ENCODE data around the gene QARS1. TPM values are rescaled to one million over a fixed set of nuclear protein-coding genes. Genes with fewer than 3 reads are reported as not detected.

QARS1 gene
- total RNA-seq, 1 donor from 2014 or later: 179 TPM

- no peak for DNase-seq (ENCODE audit: low spot score in 2 of 2)
- FAIRE-seq: no peak
These were observed 16.7 kb upstream of the QARS1 start for GRCh38 chr3:49121132-49121736.

DNA sequence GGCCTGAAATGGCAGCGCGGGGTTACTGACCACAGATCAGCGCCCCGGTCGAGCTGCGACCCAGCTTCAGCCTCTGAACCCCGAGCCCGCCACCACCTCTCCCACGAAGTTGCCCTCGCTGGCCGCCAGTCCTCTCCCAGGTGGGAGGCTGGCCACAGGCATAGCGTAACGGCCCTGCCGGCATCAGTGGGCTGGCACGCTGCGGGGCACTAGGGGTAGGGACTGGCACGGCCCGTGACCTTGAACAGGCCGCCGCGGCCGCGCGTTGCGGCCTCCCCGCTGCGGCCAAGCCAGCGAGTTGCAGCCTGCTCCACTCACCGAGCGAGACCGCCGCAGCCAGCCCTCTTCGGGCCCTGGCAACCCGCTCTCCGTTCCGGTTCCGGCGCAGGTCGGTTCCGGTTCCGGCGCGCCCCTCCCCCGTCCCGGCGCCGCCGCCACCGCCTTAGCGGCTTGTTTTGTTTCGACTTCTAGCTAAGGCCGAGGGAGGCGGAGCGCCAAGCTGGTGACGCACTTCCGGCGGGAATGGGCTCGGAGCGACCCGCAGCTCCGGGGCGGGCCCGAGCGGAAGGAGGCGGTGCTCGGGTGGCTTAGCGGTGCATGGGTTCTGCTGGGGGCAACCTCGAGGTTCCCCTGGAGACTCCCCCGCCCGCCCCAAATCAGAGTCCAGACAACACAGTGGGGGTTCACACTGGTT, 16.0 kb upstream of the QARS1 start, which contains the start of gene USP19:
Gene USP19 (minus strand): TSS at position 386 of the 694 bp plus-strand sequence. CDS start 1,678 bp downstream, outside the sequence.
- DNase-seq (ENCODE audit: low spot score in 2 of 2) (peak; percentile 96 to 99), FAIRE-seq (peak; percentile 23)

GRCh38 chr3:49120096-49120437, 15.5 kb upstream of the QARS1 start:
- FAIRE-seq: no peak
- DNase-seq (ENCODE audit: low spot score in 2 of 2): no peak

GRCh38 chr3:49119439-49119838, 14.9 kb upstream of the QARS1 start:
- FAIRE-seq (no peak), DNase-seq (ENCODE audit: low spot score in 2 of 2) (no peak)

DNA sequence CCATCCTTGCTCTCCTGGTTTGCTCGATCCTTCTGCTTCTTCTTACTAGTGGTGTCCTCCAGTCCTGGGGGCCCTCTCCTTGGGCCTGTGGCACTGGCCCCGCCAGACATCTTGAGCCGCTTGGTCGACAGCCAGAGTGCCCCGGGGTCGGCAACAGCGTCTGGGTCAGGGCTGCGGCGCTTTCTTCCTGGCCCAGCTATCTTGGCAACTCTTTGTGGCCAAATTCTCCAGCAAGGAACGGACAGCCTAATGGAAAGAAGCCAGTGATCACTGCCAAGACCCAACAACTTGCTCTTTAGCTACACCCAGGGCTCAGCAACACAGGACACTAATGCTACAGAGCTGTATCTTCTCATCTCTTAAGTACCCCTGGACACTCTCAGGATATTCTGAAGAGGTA, 14.5 kb upstream of the QARS1 start:
- FAIRE-seq (no peak), DNase-seq (ENCODE audit: low spot score in 2 of 2) (no peak)

- DNase-seq (ENCODE audit: low spot score in 2 of 2) (no peak), FAIRE-seq (no peak)
These were observed 7.7 kb upstream of the QARS1 start for GRCh38 chr3:49112262-49112661.

- no peak for FAIRE-seq
- DNase-seq (ENCODE audit: low spot score in 2 of 2): no peak
These were observed 6.8 kb upstream of the QARS1 start for GRCh38 chr3:49111347-49111746.

GRCh38 chr3:49110780-49111179, 6.2 kb upstream of the QARS1 start:
- DNase-seq (ENCODE audit: low spot score in 2 of 2) (no peak), FAIRE-seq (no peak)

DNA sequence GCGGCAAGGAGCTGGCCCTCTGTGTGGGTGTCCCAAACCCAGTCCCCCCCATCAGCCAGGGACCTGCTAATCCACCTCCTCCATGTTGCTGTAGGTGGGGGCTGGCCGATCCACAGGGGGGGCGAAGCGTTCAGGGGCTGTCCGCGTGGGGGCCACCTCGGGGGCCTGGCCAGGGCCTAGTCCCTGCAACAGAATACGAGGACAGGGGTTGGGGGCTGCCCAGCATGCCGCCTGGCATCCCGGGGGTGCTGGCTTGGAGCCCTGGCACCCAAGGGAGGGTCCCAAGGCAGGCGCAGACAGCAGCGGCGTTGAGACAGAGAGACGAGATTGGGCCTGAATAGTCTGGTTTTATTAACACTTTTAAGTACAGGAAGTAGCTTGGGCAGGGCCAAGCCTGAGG, 3.8 kb upstream of the QARS1 start:
- no peak for FAIRE-seq
- no peak for DNase-seq (ENCODE audit: low spot score in 2 of 2)

- no peak for DNase-seq (ENCODE audit: low spot score in 2 of 2)
These were observed 518 bp downstream of the QARS1 start for GRCh38 chr3:49104052-49104426.

DNA sequence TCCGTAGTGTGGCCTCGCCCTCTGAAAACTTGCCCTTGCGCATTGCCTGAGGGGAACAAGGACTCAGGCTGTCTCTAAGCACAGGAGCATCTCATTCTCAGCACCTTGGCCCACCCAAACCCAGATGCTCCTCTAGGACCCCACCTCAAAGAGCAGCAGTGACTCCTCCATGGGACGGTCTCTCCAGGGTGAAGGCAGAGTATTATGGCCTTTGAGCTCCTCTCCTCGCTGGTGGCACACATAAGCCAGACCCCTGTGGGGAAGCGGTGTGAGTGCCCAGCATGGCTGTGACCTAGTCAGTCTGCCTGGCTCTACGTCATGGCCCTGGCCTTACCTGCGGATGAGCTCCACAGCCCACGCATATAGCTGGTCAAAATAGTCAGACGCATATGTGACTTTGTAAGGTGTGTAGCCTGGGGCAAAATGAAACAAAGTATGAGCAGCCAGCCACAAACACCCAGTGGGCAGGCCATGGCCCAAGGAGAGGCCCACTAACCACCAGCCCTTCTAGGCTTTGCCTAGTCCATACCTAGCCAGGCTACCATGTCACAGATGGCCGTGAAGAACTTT, 4.4 kb downstream of the QARS1 start:
- no peak for DNase-seq (ENCODE audit: low spot score in 2 of 2)
- no peak for FAIRE-seq

More at GRCh38 chr3:49104052-49104426, 518 bp downstream of the QARS1 start:
- FAIRE-seq: no peak

DNA sequence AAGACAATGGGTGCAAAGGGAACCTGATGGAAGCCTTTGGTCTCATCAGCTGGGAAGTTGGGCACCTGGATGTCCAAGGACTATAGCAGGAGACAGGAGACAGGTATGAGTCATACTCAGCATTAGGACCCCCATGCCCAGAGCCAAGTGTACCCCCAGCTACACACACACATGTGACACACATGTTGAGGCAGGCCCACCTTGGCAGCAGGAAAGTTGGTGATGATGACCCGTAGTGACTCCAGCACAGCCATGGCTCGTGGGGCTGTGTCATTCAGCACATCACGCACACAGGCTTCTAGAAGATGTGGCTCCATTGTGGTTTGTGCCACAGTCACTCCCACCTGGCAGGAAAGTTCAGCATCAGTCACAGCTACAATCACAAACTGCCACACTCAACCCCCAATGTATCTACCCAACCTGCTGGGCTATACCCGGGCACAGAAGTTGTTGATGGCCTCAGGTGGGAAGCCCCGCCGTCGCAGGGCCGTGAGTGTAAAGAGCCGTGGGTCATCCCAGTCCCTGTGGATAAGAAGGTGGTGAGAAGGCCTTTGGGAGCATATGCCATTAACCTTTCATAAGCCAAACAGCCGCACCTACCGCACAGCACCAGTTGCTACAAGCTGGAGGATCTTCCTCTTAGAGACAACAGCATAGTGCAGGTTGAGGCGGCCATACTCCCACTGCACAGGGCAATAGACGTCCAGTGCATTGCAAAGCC, 5.5 kb downstream of the QARS1 start:
- FAIRE-seq (no peak), DNase-seq (ENCODE audit: low spot score in 2 of 2) (no peak)

DNA sequence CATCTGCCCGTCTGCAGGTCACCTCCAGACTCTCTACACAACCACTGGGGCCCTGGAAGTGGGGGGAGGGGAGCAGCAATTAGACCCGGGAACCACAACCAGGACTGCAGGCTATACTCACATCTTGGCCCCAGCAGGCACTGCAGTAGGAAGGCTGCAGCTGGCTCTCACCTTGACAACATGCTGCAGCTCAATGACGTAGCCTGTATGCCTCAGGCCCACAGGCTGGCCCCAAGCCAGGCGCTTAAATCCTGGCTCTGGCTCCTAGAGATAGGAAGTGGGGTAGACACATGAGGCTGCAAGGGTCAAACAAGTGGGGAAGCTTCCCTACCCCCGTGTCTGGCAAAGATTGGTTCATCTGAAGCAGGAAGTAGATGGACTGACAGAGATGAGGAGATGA, 6.1 kb downstream of the QARS1 start:
- FAIRE-seq: no peak
- DNase-seq (ENCODE audit: low spot score in 2 of 2): no peak

DNA sequence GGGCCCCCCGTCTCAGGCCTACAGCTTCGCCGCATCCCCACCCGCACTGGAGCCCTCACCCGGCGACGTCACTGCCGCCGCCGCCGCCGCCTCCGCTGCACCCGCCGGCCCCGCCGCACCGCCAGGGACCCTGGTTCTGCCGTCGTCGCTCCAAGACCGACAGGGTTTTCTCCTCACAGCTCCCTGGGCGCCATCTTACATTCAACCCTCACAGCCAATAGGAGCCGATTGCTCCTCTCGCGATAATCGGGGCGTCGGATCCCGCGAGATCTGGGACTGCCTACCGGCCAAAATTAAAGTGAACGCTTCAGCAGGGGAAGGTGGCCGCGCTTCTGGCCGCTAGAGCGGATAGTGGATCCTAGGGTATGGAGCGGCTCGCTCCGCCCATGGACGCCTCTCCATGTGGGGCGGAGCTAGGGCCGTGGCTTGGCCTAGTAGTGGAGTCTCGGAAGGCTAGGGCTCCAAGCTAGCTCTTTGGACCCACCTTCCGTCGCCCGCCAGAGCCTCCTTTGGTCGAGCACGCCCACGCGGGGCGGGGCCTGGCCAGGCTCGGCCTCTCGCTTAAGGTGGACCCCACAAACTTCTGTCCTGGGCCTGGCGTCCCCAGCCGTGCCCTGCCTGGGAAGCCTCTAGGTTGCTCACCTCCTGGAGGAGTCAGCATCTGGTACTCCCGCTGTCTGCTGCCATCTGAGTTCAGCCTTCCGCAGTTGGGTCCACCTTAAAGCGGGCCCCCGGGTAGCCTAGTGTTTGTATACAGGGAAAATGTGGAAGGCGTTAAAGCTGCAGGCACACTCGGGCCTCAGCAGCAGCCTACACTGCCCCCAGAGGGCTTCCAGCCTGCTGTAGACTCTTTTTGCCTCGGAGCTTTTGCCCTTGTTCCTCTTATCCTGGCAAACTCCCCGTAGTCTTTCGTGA, 10.4 kb downstream of the QARS1 start, which contains the start of gene QRICH1:
Gene QRICH1 (minus strand): TSS at position 219 of the 915 bp plus-strand sequence. CDS start 17,054 bp downstream, outside the sequence.
- no peak for FAIRE-seq
- DNase-seq (ENCODE audit: low spot score in 2 of 2): peak; percentile 90 to 91

DNA sequence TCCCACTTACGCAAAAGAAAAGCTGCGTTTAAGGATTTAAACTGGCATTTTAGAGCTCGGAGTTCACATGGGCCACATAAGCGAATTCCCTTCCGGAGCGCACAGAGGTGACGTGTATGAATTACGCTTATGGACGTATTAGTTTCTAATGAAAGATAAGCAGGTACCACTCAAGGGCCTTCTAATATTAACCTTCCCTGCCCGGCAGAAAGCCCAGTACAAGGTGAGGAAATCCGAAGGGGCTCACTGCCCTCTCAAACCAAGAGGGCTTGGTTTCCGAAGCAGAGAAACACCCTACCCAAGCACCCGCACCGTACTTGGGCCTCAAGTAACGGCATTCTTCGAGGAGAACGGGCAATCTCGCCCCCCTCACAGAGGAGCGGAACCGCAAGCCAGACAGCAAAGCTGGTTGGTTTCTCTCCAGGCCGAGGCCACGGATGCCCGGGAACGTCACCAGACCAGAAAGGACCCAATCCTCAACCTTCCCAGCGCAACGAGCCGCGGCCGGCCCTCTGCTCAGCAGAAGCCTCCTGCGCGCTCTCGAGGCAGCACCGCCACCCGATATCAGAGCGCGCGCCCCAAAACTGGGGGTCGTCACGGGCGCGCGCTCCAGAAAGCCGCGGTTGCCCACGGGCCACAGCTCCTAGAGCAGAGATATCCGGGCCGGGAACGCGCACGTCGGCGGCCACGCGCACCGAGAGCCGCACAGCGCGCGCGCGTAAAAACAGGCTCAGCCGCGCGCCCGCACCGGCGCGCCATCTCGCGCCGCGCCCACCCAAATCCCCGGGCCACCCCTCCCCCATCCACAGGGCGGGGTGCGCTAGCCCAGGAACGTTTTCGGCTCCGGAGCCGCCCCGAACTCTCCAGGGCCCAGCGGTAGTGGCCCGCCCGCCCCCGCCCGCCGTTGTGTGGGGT, 11.4 kb downstream of the QARS1 start:
- peak; percentile 64 to 73 for DNase-seq (ENCODE audit: low spot score in 2 of 2)
- FAIRE-seq: no peak

- FAIRE-seq: no peak
- DNase-seq (ENCODE audit: low spot score in 2 of 2): no peak
These were observed 23.1 kb downstream of the QARS1 start for GRCh38 chr3:49081429-49081828.

GRCh38 chr3:49079270-49079669, 25.3 kb downstream of the QARS1 start:
- DNase-seq (ENCODE audit: low spot score in 2 of 2): no peak
- FAIRE-seq: no peak

DNA sequence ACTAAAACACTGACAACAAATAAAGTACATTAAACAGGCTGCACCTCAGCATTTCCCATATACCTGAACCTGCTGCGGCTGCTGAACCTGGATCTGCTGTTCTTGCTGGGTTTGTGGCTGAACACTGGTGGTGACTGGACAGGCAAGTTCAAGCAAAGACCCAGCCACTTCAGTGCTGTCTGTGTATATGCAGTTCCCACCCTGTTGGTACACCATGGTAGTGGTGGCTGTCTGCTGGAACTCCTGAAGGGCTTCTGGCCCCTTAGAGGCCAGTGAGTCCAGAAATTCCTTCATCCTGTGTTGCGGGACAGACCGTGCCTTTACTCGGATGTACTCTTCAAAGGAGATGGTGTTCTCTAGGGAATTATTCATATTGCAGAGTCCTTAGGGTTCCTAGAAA, 27.9 kb downstream of the QARS1 start:
- DNase-seq (ENCODE audit: low spot score in 2 of 2) (no peak), FAIRE-seq (no peak)

DNA sequence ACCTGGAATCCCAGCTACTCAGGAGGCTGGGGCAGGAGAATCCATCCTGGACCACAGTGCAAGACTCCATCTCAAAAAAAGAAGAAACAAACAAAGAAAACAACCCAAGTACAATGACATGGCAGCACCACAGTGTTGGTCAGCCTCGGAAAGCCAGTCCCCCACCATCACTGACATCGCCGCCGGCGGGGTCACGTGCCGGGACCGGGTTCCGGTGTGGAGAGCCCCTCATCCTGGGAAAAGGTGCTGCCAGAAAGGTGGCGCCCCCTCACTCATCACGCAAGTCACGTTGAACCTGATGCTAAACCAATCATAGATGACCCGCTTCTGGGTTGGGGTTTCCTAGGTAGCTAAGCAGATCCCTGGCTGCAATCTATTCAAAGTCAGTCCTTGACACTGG, 28.4 kb downstream of the QARS1 start:
- DNase-seq (ENCODE audit: low spot score in 2 of 2): no peak
- FAIRE-seq: no peak

All from frontal cortex (tissue), 4 donors.